Measurements from ENCODE around the gene GMPPB.
A peak's percentile ranks its signal among the peaks of the same experiment; 100 is the strongest.
"Not testable (repeated sequence)": the region's sequence is repeated elsewhere in the genome, so short reads cannot be mapped to it uniquely, and the experiment has no call there.

Gene GMPPB

GRCh38 chr3:49689908-49690624 is 33.7 kb downstream of the GMPPB start:
- not testable (repeated sequence) for DNase-seq, ATAC-seq

GRCh38 chr3:49689046-49689907 is 34.5 kb downstream of the GMPPB start, which contains the start of the genes MST1 and RNF123:
Gene MST1, minus strand, starts transcription at chr3:49689474. Its CDS starts 783 bp downstream, at chr3:49688691.
Gene RNF123, plus strand, starts transcription at chr3:49689557. Its CDS starts 1,609 bp downstream, at chr3:49691166.
- peak; percentile 71 for ATAC-seq
- DNase-seq = peak; percentile 96

GRCh38 chr3:49688338-49689045 is 35.3 kb downstream of the GMPPB start:
- DNase-seq, ATAC-seq: not testable (repeated sequence)

- not testable (repeated sequence) for ATAC-seq, DNase-seq
Observed at GRCh38 chr3:49687424-49687795, 36.3 kb downstream of the GMPPB start.

GRCh38 chr3:49686769-49687423 is 36.9 kb downstream of the GMPPB start:
- ATAC-seq = peak; percentile 34
- peak; percentile 65 for DNase-seq

GRCh38 chr3:49686346-49686745 is 37.4 kb downstream of the GMPPB start:
- ATAC-seq (peak; percentile 9), DNase-seq (peak; percentile 44)

GRCh38 chr3:49685846-49686245 is 37.9 kb downstream of the GMPPB start:
- not testable (repeated sequence) for ATAC-seq, DNase-seq

- not testable (repeated sequence) for ATAC-seq, DNase-seq
Observed at GRCh38 chr3:49685103-49685502, 38.6 kb downstream of the GMPPB start.

- ATAC-seq, DNase-seq: not testable (repeated sequence)
Observed at GRCh38 chr3:49684453-49684852, 39.3 kb downstream of the GMPPB start.

GRCh38 chr3:49683162-49683561 is 40.6 kb downstream of the GMPPB start:
- no peak for DNase-seq
- ATAC-seq = no peak

GRCh38 chr3:49681543-49681942 is 42.2 kb downstream of the GMPPB start:
- no peak for ATAC-seq
- DNase-seq = no peak

- ATAC-seq (no peak), DNase-seq (no peak)
Observed at GRCh38 chr3:49681232-49681522, 42.6 kb downstream of the GMPPB start.

GRCh38 chr3:49680493-49681231 is 43.1 kb downstream of the GMPPB start:
- no peak for ATAC-seq
- DNase-seq = no peak

- DNase-seq = no peak
- ATAC-seq = no peak
Observed at GRCh38 chr3:49675912-49676311, 47.8 kb downstream of the GMPPB start.

- DNase-seq (peak; percentile 38), ATAC-seq (peak; percentile 4)
Observed at GRCh38 chr3:49674497-49674983, 49.2 kb downstream of the GMPPB start.

GRCh38 chr3:49673715-49674496 is 49.8 kb downstream of the GMPPB start, which contains the start of gene APEH:
Gene APEH, plus strand, starts transcription at chr3:49674351. Its CDS starts 51 bp downstream, at chr3:49674402.
- DNase-seq = peak; percentile 98
- peak; percentile 91 for ATAC-seq

- DNase-seq = peak; percentile 48
- peak; percentile 0 for ATAC-seq
Observed at GRCh38 chr3:49673121-49673714, 50.5 kb downstream of the GMPPB start.

GRCh38 chr3:49671291-49672288 is 52.2 kb downstream of the GMPPB start:
- DNase-seq = peak; percentile 80
- ATAC-seq = no peak

All from stimulated activated naive CD8-positive, alpha-beta T cell treated with anti-CD3 and anti-CD28 coated beads, Interleukin-15, Interleukin-2, amounts not matched to agents 100 U/mL and 50 U/mL, for 24 hours (primary cell).